ENCODE measurements around the gene CLECL1.

DNA sequence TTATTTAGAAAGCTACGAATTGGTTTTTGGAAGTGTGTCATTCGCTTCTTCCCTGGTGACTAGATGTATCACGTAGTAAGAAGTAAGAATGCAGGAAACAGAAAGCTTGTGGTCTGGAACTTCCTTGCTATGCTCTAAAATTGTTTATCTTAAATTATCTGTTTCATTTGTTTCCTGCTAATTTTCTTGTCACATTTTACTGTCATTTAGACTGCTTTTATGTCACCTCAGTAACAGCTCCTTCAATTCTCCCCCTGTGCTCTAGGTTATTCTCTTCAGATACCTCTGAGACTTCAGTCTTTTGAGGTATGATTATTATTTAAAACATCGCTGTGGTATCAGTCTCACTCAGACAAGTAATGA is 28.5 kb upstream of the CLECL1 start:
- TF ChIP-seq, protein P1, sequence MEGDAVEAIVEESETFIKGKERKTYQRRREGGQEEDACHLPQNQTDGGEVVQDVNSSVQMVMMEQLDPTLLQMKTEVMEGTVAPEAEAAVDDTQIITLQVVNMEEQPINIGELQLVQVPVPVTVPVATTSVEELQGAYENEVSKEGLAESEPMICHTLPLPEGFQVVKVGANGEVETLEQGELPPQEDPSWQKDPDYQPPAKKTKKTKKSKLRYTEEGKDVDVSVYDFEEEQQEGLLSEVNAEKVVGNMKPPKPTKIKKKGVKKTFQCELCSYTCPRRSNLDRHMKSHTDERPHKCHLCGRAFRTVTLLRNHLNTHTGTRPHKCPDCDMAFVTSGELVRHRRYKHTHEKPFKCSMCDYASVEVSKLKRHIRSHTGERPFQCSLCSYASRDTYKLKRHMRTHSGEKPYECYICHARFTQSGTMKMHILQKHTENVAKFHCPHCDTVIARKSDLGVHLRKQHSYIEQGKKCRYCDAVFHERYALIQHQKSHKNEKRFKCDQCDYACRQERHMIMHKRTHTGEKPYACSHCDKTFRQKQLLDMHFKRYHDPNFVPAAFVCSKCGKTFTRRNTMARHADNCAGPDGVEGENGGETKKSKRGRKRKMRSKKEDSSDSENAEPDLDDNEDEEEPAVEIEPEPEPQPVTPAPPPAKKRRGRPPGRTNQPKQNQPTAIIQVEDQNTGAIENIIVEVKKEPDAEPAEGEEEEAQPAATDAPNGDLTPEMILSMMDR (IDR thresholded peaks at IDR 0.05; ENCODE audit: extremely low read depth in 1 of 2, insufficient read depth in 1 of 2, low read depth in 1 of 2, low read length in 2 of 2) = no peak
- TF ChIP-seq POLR2A (IDR thresholded peaks at IDR 0.05; ENCODE audit: low read depth, low read length) (no peak), EZH2 (IDR thresholded peaks at IDR 0.05; ENCODE audit: borderline replicate concordance, low read depth, low read length, severe bottlenecking) (no peak), POLR2AphosphoS5 (IDR thresholded peaks at IDR 0.05; ENCODE audit: insufficient read depth, low read depth, low read length) (no peak), GATA2 (IDR thresholded peaks at IDR 0.05; ENCODE audit: insufficient read depth, insufficient read length, low read depth, low read length) (no peak)
- TF ChIP-seq, protein P2, sequence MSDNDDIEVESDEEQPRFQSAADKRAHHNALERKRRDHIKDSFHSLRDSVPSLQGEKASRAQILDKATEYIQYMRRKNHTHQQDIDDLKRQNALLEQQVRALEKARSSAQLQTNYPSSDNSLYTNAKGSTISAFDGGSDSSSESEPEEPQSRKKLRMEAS (IDR thresholded peaks at IDR 0.05; ENCODE audit: insufficient read depth, insufficient read length) = no peak
